Measurements from ENCODE around the gene GPS2. TPM values are rescaled to one million over a fixed set of nuclear protein-coding genes. Genes with fewer than 3 reads are reported as not detected.

Gene GPS2
- total and polyA plus RNA-seq, 2 donors (not counting 3 experiments of a cell fraction or from before 2014, with no cell fraction given), result 51.6 to 132 TPM

DNA sequence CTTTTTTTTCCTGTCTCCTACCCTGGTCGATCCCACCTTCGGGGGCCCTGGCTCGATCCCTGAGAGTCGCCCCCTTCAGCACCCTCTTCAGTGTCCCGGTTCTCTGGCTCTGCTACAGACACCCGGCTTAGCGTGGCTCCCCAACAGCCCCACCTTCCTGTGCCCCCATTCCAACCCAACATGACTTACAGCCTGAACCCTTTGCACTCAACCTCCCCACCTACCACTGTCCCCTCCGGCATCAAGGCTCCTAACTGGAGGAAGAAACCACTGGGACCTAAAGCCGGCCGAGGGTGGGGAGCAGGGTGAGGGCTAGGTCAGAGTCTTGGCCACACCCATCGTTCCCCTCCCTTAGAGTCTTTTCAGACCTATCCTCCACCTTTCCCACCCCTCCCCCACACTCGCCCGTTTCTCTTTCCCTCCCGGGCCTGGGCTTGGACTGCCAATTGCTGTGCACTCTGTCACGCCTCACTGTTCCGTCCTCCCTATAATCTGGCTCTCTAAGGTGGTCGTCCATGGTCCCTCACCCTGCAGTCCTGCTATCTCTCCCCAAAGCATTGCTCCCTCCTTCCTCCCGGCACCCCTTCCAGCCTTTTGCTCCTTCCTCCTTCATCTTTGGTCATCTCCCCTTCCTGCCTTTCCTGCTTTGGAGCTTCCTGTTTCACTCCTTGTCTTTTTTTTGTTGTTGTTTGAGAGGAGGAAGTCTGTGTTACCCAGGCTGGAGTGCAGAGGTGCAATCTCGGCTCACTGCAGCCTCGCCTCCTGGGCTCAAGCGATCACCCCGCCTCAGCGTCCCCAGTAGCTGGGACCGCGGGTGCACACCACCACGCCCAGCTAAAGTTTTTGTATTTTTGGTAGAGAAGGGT is 52.0 kb downstream of the GPS2 start:
- peaks cover 26% of the 10 kb centered on the region for H3K4me1 ChIP-seq (ENCODE audit: control insufficient read depth, extremely low read depth, insufficient read depth, low read length)
- FAIRE-seq (peak; percentile 91), DNase-seq (ENCODE audit: low read depth, low spot score) (no peak)
- peak overlapping the region; percentile 11 for H3K9ac ChIP-seq (replicated peaks; ENCODE audit: extremely low read depth, insufficient read depth, low read length)
- peaks cover 0 to 5% of the 10 kb centered on the region in 2 experiments for H3K36me3 ChIP-seq (ENCODE audit: control insufficient read depth in 2 of 2, extremely low read depth in 1 of 2, insufficient read depth in 2 of 2, low read length in 2 of 2)
- H3K9me3 ChIP-seq (replicated peaks; ENCODE audit: control insufficient read depth, insufficient read depth, low read length), result no peaks in the 10 kb centered on the region
- BruUV-seq (replicated peaks), result no TSS peak
- TF ChIP-seq FOS (IDR thresholded peaks at IDR 0.05; ENCODE audit: borderline replicate concordance, insufficient read depth, low read length) (no peak), POLR2A (IDR thresholded peaks at IDR 0.05; ENCODE audit: low read depth, low read length) (no peak), MYC (IDR thresholded peaks at IDR 0.05; ENCODE audit: low read depth, low read length) (no peak), MAX (IDR thresholded peaks at IDR 0.05; ENCODE audit: insufficient read depth, insufficient read length) (no peak), JUN (IDR thresholded peaks at IDR 0.05; ENCODE audit: borderline replicate concordance, insufficient read depth, insufficient read length, low read depth) (no peak), GATA2 (IDR thresholded peaks at IDR 0.05; ENCODE audit: insufficient read depth, insufficient read length, low read depth, low read length) (no peak), EZH2 (IDR thresholded peaks at IDR 0.05; ENCODE audit: borderline replicate concordance, low read depth, low read length, severe bottlenecking) (no peak), POLR2AphosphoS5 (IDR thresholded peaks at IDR 0.05; ENCODE audit: insufficient read depth, low read depth, low read length) (no peak)
- TF ChIP-seq, protein P1, sequence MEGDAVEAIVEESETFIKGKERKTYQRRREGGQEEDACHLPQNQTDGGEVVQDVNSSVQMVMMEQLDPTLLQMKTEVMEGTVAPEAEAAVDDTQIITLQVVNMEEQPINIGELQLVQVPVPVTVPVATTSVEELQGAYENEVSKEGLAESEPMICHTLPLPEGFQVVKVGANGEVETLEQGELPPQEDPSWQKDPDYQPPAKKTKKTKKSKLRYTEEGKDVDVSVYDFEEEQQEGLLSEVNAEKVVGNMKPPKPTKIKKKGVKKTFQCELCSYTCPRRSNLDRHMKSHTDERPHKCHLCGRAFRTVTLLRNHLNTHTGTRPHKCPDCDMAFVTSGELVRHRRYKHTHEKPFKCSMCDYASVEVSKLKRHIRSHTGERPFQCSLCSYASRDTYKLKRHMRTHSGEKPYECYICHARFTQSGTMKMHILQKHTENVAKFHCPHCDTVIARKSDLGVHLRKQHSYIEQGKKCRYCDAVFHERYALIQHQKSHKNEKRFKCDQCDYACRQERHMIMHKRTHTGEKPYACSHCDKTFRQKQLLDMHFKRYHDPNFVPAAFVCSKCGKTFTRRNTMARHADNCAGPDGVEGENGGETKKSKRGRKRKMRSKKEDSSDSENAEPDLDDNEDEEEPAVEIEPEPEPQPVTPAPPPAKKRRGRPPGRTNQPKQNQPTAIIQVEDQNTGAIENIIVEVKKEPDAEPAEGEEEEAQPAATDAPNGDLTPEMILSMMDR (IDR thresholded peaks at IDR 0.05; ENCODE audit: extremely low read depth in 1 of 2, insufficient read depth in 1 of 2, low read depth in 1 of 2, low read length in 2 of 2), result no peak
- H3K9me1 ChIP-seq (replicated peaks; ENCODE audit: control insufficient read depth, extremely low read depth, insufficient read depth, low read length), result no peaks in the 10 kb centered on the region
- no peaks in the 10 kb centered on the region for H3K27me3 ChIP-seq (ENCODE audit: control insufficient read depth in 2 of 2, insufficient read depth in 2 of 2, low read length in 2 of 2)
- POLR2A ChIA-PET, result interaction anchor here (0.6 kb wide), 1 partner anchor 667 kb away, joined by 9 read pairs; no protein-coding TSS in a partner anchor
- intact Hi-C loops (cut with micrococcal nuclease), result no loop called here
- H3K27ac ChIP-seq (ENCODE audit: insufficient read depth, low read depth, low read length), result no peak overlapping the region
- dilution Hi-C loops (cut with MboI; ENCODE audit: extremely low pct_ligation_motif_present, low sequenced_read_pairs), result no loop called here
- CTCF ChIA-PET, result interaction anchor here (0.6 to 1.5 kb wide), 3 partner anchors 13 to 33 kb away, joined by 3 to 4 read pairs (median 3); partner anchors contain the start of gene SLC2A4
- no peaks in the 10 kb centered on the region for H3K79me2 ChIP-seq (ENCODE audit: control insufficient read depth, insufficient read depth, low read length)
- peak overlapping the region; percentile 81 for H2AFZ ChIP-seq (ENCODE audit: low read depth, low read length)
- no peaks in the 10 kb centered on the region for H4K20me1 ChIP-seq (replicated peaks; ENCODE audit: control insufficient read depth, extremely low read depth, insufficient read depth, low read length)
- H3K4me3 ChIP-seq (replicated peaks in 1 of 3; ENCODE audit: insufficient read depth in 1 of 3, low read depth in 1 of 3, low read length in 3 of 3), result peak overlapping the region; percentile 18 to 35 (median 22)
- peak overlapping the region; percentile 2 for H3K4me2 ChIP-seq (ENCODE audit: insufficient read depth, low read length)

Small RNAs within 50 kb of the gene (small RNA-seq; reads per million reads assigned to genes)
- gene AC026954.2 (ENCODE audit: insufficient read depth, insufficient read length, low read depth, low replicate concordance) (not detected), gene RF00019 (ENCODE audit: insufficient read depth, insufficient read length, low read depth, low replicate concordance) (not detected)

Other genes with a start within 250 kb of the GPS2 start
Only the 30 nearest of the 34 such genes appear.
- not detected in 2 replicates for gene ASGR2, start 200.5 kb downstream of the GPS2 start, total RNA-seq
- gene ASGR2, start 200.5 kb downstream of the GPS2 start, polyA plus RNA-seq, result not detected in 2 replicates
- 10.2 and 14.0 TPM in 2 replicates for gene ASGR1, start 136.0 kb downstream of the GPS2 start, total RNA-seq
- gene ASGR1, start 136.0 kb downstream of the GPS2 start, polyA plus RNA-seq, result 12.5 and 13.7 TPM in 2 replicates
- gene DLG4, start 95.5 kb downstream of the GPS2 start, total RNA-seq, result 26.6 and 34.6 TPM in 2 replicates
- gene DLG4, start 95.5 kb downstream of the GPS2 start, polyA plus RNA-seq, result 14.0 and 14.9 TPM in 2 replicates
- gene ACADVL, start 95.4 kb downstream of the GPS2 start, total RNA-seq, result 300 and 308 TPM in 2 replicates
- 376 and 423 TPM in 2 replicates for gene ACADVL, start 95.4 kb downstream of the GPS2 start, polyA plus RNA-seq
- gene DVL2, start 80.8 kb downstream of the GPS2 start, total RNA-seq, result 52.1 and 55.9 TPM in 2 replicates
- gene DVL2, start 80.8 kb downstream of the GPS2 start, polyA plus RNA-seq, result 15.8 and 17.2 TPM in 2 replicates
- gene PHF23, start 75.9 kb downstream of the GPS2 start, total RNA-seq, result 54.7 and 56.2 TPM in 2 replicates
- gene PHF23, start 75.9 kb downstream of the GPS2 start, polyA plus RNA-seq, result 35.6 and 39.0 TPM in 2 replicates
- gene GABARAP, start 72.9 kb downstream of the GPS2 start, total RNA-seq, result 401 and 403 TPM in 2 replicates
- gene GABARAP, start 72.9 kb downstream of the GPS2 start, polyA plus RNA-seq, result 882 and 1,043 TPM in 2 replicates
- 143 and 145 TPM in 2 replicates for gene CTDNEP1, start 63.6 kb downstream of the GPS2 start, total RNA-seq
- gene CTDNEP1, start 63.6 kb downstream of the GPS2 start, polyA plus RNA-seq, result 130 and 137 TPM in 2 replicates
- 41.6 and 44.4 TPM in 2 replicates for gene ELP5, start 63.1 kb downstream of the GPS2 start, total RNA-seq
- 53.3 and 54.7 TPM in 2 replicates for gene ELP5, start 63.1 kb downstream of the GPS2 start, polyA plus RNA-seq
- 25.4 and 27.9 TPM in 2 replicates for gene CLDN7, start 52.9 kb downstream of the GPS2 start, total RNA-seq
- gene CLDN7, start 52.9 kb downstream of the GPS2 start, polyA plus RNA-seq, result 24.9 and 25.7 TPM in 2 replicates
- 0.23 TPM in 1 of 2 replicates, not detected in the other for gene SLC2A4, start 33.6 kb downstream of the GPS2 start, total RNA-seq
- gene SLC2A4, start 33.6 kb downstream of the GPS2 start, polyA plus RNA-seq, result 0.12 and 0.18 TPM in 2 replicates
- gene YBX2, start 20.7 kb downstream of the GPS2 start, total RNA-seq, result 0.31 TPM in 1 of 2 replicates, not detected in the other
- 0.15 and 0.18 TPM in 2 replicates for gene YBX2, start 20.7 kb downstream of the GPS2 start, polyA plus RNA-seq
- gene EIF5A, start 7.7 kb downstream of the GPS2 start, total RNA-seq, result 847 and 859 TPM in 2 replicates
- 650 and 689 TPM in 2 replicates for gene EIF5A, start 7.7 kb downstream of the GPS2 start, polyA plus RNA-seq
- 34.2 and 44.9 TPM in 2 replicates for gene NEURL4, start 14.0 kb upstream of the GPS2 start, total RNA-seq
- 24.3 and 32.0 TPM in 2 replicates for gene NEURL4, start 14.0 kb upstream of the GPS2 start, polyA plus RNA-seq
- gene ACAP1, start 21.2 kb upstream of the GPS2 start, total RNA-seq, result not detected in 2 replicates
- gene ACAP1, start 21.2 kb upstream of the GPS2 start, polyA plus RNA-seq, result 0.46 TPM in 1 of 2 replicates, not detected in the other
- 3.5 and 3.8 TPM in 2 replicates for gene KCTD11, start 36.8 kb upstream of the GPS2 start, total RNA-seq
- gene KCTD11, start 36.8 kb upstream of the GPS2 start, polyA plus RNA-seq, result 6.5 and 6.7 TPM in 2 replicates
- not detected in 2 replicates for gene TMEM95, start 39.8 kb upstream of the GPS2 start, total RNA-seq
- not detected in 2 replicates for gene TMEM95, start 39.8 kb upstream of the GPS2 start, polyA plus RNA-seq
- gene TNK1, start 65.7 kb upstream of the GPS2 start, total RNA-seq, result 0.58 and 0.67 TPM in 2 replicates
- 0.14 and 0.22 TPM in 2 replicates for gene TNK1, start 65.7 kb upstream of the GPS2 start, polyA plus RNA-seq
- gene PLSCR3, start 79.2 kb upstream of the GPS2 start, total RNA-seq, result 54.5 and 59.9 TPM in 2 replicates
- 94.8 and 111 TPM in 2 replicates for gene PLSCR3, start 79.2 kb upstream of the GPS2 start, polyA plus RNA-seq
- gene TMEM256, start 88.7 kb upstream of the GPS2 start, total RNA-seq, result 57.3 and 67.4 TPM in 2 replicates
- gene TMEM256, start 88.7 kb upstream of the GPS2 start, polyA plus RNA-seq, result 148 and 218 TPM in 2 replicates
- gene NLGN2, start 92.5 kb upstream of the GPS2 start, total RNA-seq, result 25.9 and 29.2 TPM in 2 replicates
- gene NLGN2, start 92.5 kb upstream of the GPS2 start, polyA plus RNA-seq, result 15.4 and 15.5 TPM in 2 replicates
- gene SPEM1, start 105.0 kb upstream of the GPS2 start, total RNA-seq, result not detected in 2 replicates
- not detected in 2 replicates for gene SPEM1, start 105.0 kb upstream of the GPS2 start, polyA plus RNA-seq
- not detected in 2 replicates for gene SPEM2, start 110.3 kb upstream of the GPS2 start, total RNA-seq
- gene SPEM2, start 110.3 kb upstream of the GPS2 start, polyA plus RNA-seq, result not detected in 2 replicates
- not detected in 2 replicates for gene SPEM3, start 113.5 kb upstream of the GPS2 start, total RNA-seq
- not detected in 2 replicates for gene SPEM3, start 113.5 kb upstream of the GPS2 start, polyA plus RNA-seq
- 6.1 and 6.5 TPM in 2 replicates for gene TMEM102, start 120.1 kb upstream of the GPS2 start, total RNA-seq
- gene TMEM102, start 120.1 kb upstream of the GPS2 start, polyA plus RNA-seq, result 5.8 and 8.4 TPM in 2 replicates
- gene FGF11, start 124.2 kb upstream of the GPS2 start, total RNA-seq, result 1.8 TPM in 1 of 2 replicates, not detected in the other
- 0.70 and 0.92 TPM in 2 replicates for gene FGF11, start 124.2 kb upstream of the GPS2 start, polyA plus RNA-seq
- gene CHRNB1, start 129.7 kb upstream of the GPS2 start, total RNA-seq, result 5.4 and 5.6 TPM in 2 replicates
- 9.3 and 9.6 TPM in 2 replicates for gene CHRNB1, start 129.7 kb upstream of the GPS2 start, polyA plus RNA-seq
- 26.5 and 27.4 TPM in 2 replicates for gene ZBTB4, start 164.3 kb upstream of the GPS2 start, total RNA-seq
- gene ZBTB4, start 164.3 kb upstream of the GPS2 start, polyA plus RNA-seq, result 15.1 and 15.7 TPM in 2 replicates
- gene SLC35G6, start 166.1 kb upstream of the GPS2 start, total RNA-seq, result not detected in 2 replicates
- gene SLC35G6, start 166.1 kb upstream of the GPS2 start, polyA plus RNA-seq, result not detected in 2 replicates
- 145 and 151 TPM in 2 replicates for gene POLR2A, start 169.0 kb upstream of the GPS2 start, total RNA-seq
- gene POLR2A, start 169.0 kb upstream of the GPS2 start, polyA plus RNA-seq, result 25.1 and 45.9 TPM in 2 replicates

Data from endothelial cell of umbilical vein (primary cell).